ENCODE measurements around the gene CCL15. TPM values are rescaled to one million over a fixed set of nuclear protein-coding genes. Genes with fewer than 3 reads are reported as not detected.

CCL15 gene
- polyA plus RNA-seq, 1 donor from 2014 or later = not detected

DNA sequence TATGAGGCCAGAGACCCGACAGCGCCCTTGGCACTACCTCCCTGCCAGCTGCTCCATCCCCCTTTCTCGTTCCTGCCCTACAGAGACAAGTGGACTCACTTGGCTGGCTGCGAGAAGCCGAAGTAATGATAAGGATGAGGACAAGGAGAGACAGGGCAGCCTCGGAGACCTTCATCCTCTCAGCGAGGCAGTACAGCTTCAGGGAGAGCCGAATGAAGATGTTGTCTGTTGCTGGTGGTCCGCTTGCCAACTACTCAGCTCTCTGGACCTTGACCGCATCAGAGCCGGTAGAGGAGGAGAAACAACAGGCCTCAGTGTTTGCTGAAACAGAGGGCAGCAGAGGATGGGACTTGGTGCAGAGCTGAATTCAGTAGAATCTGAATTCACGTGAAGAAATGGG lies 20.1 kb downstream of the CCL15 start, which contains the start of gene CCL16:
Gene CCL16, minus strand, starts transcription at position 252 of the 400 bp plus-strand sequence. Its CDS starts 77 bp downstream, at position 175.
- peaks cover 9% of the 10 kb centered on the region for H3K27me3 Mint-ChIP-seq
- H3K36me3 Mint-ChIP-seq = no peaks in the 10 kb centered on the region
- H3K9me3 Mint-ChIP-seq = no peaks in the 10 kb centered on the region
- no peak within 1 kb of the TSS for H3K27ac Mint-ChIP-seq
- peaks cover 4 to 8% (median 6%) of the 10 kb centered on the region in 3 donors for H3K4me1 Mint-ChIP-seq
- H3K4me3 Mint-ChIP-seq = no peak within 1 kb of the TSS

DNA sequence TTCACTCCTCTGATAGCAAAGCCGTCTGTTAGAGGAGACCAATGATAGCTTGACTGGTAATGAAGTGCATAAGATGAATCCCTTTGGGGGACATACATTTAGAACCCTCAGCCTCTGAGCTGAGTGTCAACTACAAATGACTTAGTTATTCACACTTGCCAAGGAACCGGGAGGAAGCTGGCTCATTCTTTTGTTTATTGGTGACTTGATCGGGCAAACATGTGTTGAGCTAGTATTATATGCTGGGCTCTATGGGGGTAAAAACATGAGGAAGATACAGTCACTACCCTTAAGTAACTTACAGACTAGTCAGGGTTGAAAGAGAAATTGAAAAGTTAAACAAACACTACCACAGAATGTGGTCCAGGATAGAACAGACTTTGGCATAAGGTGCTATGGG lies 23.0 kb downstream of the CCL15 start:
- Mint-ChIP-seq H3K9me3 (no peaks in the 10 kb centered on the region), H3K36me3 (no peaks in the 10 kb centered on the region), H3K4me3 (no peak overlapping the region), H3K4me1 (peaks cover 6 to 8% (median 6%) of the 10 kb centered on the region in 3 donors), H3K27ac (no peak overlapping the region), H3K27me3 (peaks cover 14% of the 10 kb centered on the region)

DNA sequence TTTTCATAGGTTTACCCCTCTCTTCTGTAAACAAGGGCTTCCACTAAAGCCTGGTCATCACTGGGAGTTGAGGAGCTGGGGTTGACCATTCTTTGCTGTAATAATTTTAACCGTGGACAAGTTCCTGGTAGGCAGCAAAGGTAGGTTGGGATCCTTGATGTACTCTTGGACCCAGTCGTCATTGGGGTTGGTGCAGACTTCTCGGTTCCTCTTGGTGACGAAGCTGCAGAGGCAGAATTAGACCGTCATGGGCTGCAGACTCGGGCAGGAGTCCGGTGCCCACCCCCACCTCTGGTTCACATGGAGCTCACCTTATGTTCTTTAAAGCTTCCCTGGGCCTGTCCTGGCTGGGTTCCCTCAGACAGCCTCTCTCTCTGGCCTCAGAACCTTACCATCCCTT lies 23.8 kb downstream of the CCL15 start:
- no peak overlapping the region for H3K4me3 Mint-ChIP-seq

DNA sequence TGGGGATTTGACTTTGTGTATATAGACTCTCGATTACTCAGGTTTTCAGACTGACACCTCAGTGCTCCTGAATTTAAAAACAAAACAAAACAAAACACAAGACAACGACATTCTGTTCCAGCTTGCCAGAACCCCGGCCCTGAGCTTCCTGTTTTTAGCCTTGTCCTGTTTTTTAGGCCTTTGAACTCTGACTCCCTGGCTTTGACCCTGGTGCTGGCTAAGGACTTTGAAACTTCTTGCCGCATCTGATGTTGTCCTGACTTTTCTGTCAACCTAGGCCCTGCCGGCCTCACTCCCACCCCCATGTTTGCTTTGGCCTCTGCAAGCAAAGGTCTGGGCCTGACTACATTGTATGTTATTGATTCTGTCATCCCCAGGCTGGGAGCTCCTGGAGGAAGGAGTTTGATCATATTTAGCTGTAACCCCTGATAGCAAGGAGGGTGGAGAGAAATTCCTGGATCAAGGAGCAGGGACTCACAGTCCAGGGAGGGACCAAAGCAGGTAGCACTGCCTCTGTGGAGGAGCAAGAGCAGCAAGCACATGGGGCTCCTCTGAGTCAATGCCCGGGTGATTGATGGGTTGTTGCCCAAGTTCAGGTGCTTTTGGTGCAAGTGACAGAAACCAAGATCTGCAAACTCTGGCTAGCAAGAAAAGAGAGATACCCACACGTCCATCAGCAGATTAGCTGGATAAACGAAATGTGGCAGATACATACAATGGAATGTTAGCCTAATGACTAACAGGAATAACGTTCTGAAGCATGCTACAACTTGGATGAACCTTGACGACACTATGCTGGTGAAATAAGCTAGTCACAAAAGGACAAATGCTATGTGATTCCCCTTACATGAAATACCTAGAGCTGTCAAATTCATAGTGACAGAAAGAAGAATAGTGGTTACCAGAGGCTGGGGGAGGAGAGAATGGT lies 27.8 kb downstream of the CCL15 start:
- peaks cover 21% of the 10 kb centered on the region for H3K27me3 Mint-ChIP-seq
- H3K4me1 Mint-ChIP-seq = peaks cover 6 to 10% (median 6%) of the 10 kb centered on the region in 3 donors
- no peaks in the 10 kb centered on the region for H3K9me3 Mint-ChIP-seq
- no peak overlapping the region for H3K4me3 Mint-ChIP-seq
- H3K27ac Mint-ChIP-seq = no peak overlapping the region
- no peaks in the 10 kb centered on the region for H3K36me3 Mint-ChIP-seq

More for the DNA sequence above, 23.8 kb downstream of the CCL15 start:
- peaks cover 12% of the 10 kb centered on the region for H3K27me3 Mint-ChIP-seq
- H3K9me3 Mint-ChIP-seq = no peaks in the 10 kb centered on the region
- peaks cover 6 to 8% (median 6%) of the 10 kb centered on the region in 3 donors for H3K4me1 Mint-ChIP-seq
- H3K36me3 Mint-ChIP-seq = no peaks in the 10 kb centered on the region
- no peak overlapping the region for H3K27ac Mint-ChIP-seq

DNA sequence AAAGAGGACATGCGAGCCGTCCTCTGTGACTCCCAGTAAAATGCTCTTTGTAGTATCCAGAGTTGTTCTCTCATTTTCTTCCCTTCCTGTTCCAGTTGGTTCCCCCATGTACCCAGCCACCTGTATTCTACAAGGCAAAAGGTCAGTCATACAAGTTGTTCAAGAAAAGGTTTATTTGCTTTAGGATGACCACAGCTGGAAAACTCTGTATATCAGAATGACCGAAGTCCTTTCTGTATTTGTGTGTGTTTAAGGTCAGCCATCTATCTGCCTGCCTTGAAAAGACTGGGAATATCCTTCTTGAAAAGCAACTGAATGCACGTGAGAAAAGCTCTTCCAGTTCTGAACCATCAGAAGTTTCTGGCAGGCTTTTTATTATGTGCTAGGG lies 28.4 kb downstream of the CCL15 start:
- Mint-ChIP-seq H3K36me3 (no peaks in the 10 kb centered on the region), H3K27me3 (peaks cover 19% of the 10 kb centered on the region), H3K9me3 (no peaks in the 10 kb centered on the region), H3K4me1 (peaks cover 5 to 10% (median 6%) of the 10 kb centered on the region in 3 donors), H3K4me3 (no peak overlapping the region), H3K27ac (no peak overlapping the region)

DNA sequence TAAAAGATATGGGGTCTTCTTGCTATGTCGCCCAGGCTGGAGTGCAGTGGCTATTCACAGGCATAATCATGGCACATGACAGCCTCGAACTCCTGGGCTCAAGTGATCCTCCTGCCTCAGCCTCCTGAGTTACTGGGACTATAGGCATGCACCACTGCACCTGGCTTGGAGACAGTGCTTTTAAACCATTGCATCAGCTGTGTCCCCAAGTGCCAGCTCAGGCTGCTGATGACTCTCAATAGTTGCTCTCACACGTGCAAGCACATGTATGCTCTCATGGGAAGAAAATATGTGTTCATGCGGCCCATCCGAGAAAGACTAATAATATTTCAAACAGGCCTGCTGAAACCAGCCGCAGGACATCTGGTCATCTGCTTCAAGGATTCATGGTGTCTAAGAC lies 28.8 kb downstream of the CCL15 start:
- Mint-ChIP-seq H3K4me1 (peaks cover 3 to 10% (median 4%) of the 10 kb centered on the region in 3 donors), H3K36me3 (no peaks in the 10 kb centered on the region), H3K27ac (no peak overlapping the region), H3K9me3 (no peaks in the 10 kb centered on the region), H3K27me3 (peaks cover 17% of the 10 kb centered on the region), H3K4me3 (no peak overlapping the region)

DNA sequence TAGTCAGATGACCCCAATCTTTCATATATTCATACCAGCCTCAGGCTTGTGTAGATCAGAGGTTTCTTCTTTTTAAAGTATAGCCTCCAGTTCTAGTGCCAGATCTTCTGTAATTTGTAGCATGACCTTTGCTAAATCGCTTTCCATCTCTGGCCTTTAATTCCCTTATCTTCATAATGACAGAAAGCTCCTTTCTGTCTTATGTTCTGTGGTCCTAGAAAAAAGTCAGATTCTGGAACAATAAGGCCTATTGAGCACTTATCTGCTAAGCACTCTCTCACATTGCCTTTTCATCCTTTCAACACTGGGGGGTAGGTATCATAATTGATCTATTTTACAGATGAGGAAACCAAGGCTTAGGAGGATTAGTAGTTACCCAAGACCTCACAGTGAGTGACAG lies 29.3 kb downstream of the CCL15 start:
- H3K4me3 Mint-ChIP-seq = no peak overlapping the region
- H3K27me3 Mint-ChIP-seq = peaks cover 15% of the 10 kb centered on the region
- no peak overlapping the region for H3K27ac Mint-ChIP-seq
- H3K36me3 Mint-ChIP-seq = no peaks in the 10 kb centered on the region
- peaks cover 0 to 10% (median 3%) of the 10 kb centered on the region in 3 donors for H3K4me1 Mint-ChIP-seq
- H3K9me3 Mint-ChIP-seq = no peaks in the 10 kb centered on the region

DNA sequence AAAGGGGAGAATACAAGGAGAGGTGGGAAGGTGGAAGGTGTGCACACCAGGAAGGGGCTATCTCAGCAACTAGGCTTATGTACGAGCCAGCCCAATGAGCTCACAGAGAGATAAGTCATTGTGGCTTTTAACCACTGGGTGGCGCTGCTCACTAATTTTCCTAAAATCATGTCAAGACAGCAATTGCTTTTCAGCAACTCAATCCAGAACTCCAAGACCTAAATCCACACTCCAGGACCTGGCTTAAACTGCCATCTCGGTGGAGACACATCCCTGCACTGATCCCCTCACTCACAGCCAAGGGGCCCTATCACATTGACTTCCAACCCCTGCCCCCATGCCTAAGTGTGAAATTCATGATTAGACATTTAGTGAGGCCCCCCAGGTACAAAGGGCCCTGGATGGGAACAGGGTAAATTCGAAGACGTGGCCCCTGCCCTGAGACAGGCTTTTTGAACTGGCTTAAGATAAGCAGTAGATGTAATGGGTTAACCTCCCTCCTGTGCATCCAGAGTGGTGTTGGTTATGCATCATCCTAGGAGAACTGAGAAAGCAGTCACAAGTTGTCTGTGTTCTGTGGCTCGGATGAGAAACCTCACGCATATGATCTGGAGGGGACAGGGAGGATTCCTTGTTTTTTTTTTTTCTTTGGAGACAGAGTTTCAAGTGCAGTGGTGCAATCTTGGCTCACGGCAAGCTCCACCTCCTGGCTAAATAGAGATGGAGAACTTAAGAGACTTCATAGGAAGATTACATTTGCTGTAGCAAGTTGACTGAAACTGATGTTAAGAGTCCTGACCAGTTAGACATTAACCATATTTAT lies 31.6 kb downstream of the CCL15 start:
- Mint-ChIP-seq H3K36me3 (no peaks in the 10 kb centered on the region), H3K4me1 (peaks cover 0 to 4% (median 0%) of the 10 kb centered on the region in 3 donors), H3K27me3 (peaks cover 11% of the 10 kb centered on the region), H3K9me3 (no peaks in the 10 kb centered on the region), H3K27ac (no peak overlapping the region), H3K4me3 (no peak overlapping the region)

DNA sequence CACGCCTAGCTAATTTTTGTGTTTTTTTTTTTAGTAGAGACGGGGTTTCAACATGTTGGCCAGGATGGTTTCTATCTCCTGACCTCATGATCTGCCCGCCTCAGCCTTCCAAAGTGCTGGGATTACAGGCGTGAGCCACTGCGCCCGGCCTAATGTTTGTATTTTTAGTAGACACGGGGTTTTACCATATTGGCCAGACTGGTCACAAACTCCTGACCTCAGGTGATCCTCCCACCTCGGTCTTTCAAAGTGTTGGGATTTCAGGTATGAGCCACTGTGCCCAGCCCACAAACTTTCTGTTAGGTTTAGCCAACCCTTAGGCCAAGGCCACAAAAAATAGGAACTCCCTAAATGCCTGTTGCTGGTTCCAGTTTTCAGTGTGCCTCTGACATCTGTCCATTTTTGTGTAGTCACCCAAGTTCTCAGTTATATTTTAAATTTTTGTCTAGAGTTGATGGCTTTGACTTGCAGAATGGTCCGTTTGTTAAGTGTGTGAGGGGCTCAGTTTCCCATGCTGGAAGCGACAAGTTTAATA lies 32.8 kb downstream of the CCL15 start:
- Mint-ChIP-seq H3K9me3 (no peaks in the 10 kb centered on the region), H3K27ac (no peak overlapping the region), H3K36me3 (no peaks in the 10 kb centered on the region), H3K4me1 (peaks cover 0 to 4% (median 0%) of the 10 kb centered on the region in 3 donors), H3K4me3 (no peak overlapping the region), H3K27me3 (peaks cover 15% of the 10 kb centered on the region)

DNA sequence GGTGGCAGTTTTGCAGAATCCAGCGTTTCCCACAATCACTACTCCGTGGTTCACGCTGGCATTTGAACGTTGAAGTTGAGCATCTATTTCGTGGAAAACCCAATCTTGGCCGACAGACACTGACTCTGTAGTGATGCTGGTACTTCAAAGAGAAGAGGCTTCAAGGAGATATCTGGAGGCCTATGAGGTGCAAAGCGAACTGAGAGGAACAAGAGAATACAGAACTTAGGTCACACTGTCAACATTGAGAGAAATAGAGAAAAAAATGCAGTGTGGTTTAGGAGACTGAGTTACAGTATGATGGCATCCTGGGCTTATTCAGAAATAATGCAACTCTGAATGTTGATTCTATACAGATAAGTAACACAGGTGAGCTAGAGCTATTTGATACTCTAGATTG lies 36.1 kb downstream of the CCL15 start:
- Mint-ChIP-seq H3K4me3 (no peak overlapping the region), H3K4me1 (peaks cover 0 to 4% (median 0%) of the 10 kb centered on the region in 3 donors), H3K36me3 (no peaks in the 10 kb centered on the region)

DNA sequence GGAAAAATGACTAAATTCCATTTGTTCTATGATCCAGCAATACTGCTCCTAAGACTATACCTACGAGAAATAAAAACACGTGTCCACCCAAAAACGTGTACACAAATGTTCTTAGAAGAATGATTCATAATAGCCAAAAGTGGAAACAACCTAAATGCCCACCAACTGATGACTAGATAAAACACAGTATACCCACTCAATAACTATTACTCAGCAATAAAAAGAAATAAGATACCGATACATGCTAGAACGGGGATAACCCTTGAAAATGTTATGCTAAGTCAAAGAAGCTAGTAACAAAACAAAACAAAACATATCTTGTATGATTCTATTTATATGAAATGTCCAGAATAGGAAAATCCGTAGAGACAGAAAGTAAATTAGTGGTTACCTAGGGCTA lies 37.7 kb downstream of the CCL15 start:
- no peaks in the 10 kb centered on the region for H3K4me1 Mint-ChIP-seq
- H3K4me3 Mint-ChIP-seq = no peak overlapping the region
- no peaks in the 10 kb centered on the region for H3K36me3 Mint-ChIP-seq
- peaks cover 15% of the 10 kb centered on the region for H3K27me3 Mint-ChIP-seq
- H3K9me3 Mint-ChIP-seq = no peaks in the 10 kb centered on the region
- no peak overlapping the region for H3K27ac Mint-ChIP-seq

More for the DNA sequence above, 36.1 kb downstream of the CCL15 start:
- Mint-ChIP-seq H3K9me3 (no peaks in the 10 kb centered on the region), H3K27me3 (peaks cover 20% of the 10 kb centered on the region), H3K27ac (no peak overlapping the region)

DNA sequence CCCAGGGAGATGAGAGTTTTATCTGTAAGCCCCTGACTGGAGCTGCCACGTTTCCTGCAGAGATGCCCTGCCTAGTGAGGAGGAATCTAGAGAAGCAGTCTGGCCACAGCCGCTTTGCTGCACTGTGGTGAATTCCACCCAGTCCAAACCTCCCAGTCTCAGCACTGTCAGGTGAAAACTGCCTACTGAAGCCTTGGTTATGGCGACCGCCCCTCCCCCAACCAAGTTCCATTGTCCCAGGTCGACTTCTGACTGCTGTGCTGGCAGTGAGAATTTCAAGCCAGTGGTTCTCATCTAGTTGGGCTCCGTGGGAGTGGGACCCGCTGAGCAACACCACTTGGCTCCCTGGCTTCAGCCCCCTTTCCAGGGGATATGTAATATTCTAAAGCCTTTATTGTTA lies 47.6 kb downstream of the CCL15 start:
- H3K36me3 Mint-ChIP-seq = peaks cover 1% of the 10 kb centered on the region
- H3K4me3 Mint-ChIP-seq = no peak overlapping the region
- H3K9me3 Mint-ChIP-seq = peaks cover 0 to 3% (median 0%) of the 10 kb centered on the region in 3 donors
- peaks cover 5% of the 10 kb centered on the region for H3K27me3 Mint-ChIP-seq
- H3K27ac Mint-ChIP-seq = no peak overlapping the region
- no peaks in the 10 kb centered on the region for H3K4me1 Mint-ChIP-seq

DNA sequence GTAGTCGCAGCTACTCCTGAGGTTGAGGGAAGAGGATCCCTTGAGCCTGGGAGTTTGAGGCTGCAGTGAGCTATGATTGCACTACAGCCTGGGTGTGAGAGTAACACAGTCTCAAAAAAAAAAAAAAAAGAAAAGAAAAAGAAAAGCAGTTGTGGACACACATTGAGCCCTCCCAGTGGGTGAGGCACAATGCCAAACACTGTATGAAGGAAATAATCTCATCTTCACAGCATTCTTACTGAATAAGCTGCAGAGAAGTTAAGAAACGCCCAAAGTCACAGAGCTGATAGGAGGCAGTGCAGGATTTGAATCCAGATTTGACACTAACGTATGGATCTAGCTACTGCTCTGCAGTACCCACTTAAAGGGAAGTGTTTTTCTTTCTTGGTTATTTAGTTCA lies 52.0 kb downstream of the CCL15 start:
- Mint-ChIP-seq H3K27ac (no peak overlapping the region), H3K27me3 (no peaks in the 10 kb centered on the region), H3K9me3 (no peaks in the 10 kb centered on the region), H3K4me1 (no peaks in the 10 kb centered on the region), H3K36me3 (peaks cover 1% of the 10 kb centered on the region), H3K4me3 (no peak overlapping the region)

DNA sequence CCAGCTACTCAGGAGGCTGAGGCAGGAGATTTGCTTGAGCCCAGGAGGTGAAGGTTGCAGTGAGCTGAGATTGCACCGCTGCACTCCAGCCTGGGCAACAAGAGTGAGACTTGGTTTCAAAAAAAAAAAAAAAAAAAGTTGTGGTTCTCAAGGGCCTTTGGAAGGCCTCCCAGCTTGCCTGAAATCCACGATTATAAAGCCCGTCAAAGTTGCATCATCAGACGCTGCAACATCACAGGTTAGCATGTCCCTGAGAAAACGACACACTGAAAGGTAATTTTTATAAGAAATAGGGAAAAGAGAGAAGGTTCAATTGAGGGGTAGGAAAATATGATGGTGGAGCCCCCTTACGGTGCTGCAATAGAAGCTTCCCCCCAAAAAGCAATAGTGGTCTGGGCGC lies 53.3 kb downstream of the CCL15 start:
- H3K27ac Mint-ChIP-seq = no peak overlapping the region
- no peaks in the 10 kb centered on the region for H3K4me1 Mint-ChIP-seq
- peaks cover 5% of the 10 kb centered on the region for H3K27me3 Mint-ChIP-seq

More for the DNA sequence above, 53.3 kb downstream of the CCL15 start:
- Mint-ChIP-seq H3K4me3 (no peak overlapping the region), H3K9me3 (no peaks in the 10 kb centered on the region), H3K36me3 (peaks cover 1% of the 10 kb centered on the region)
